ENCODE results near the gene NOTUM. TPM values are rescaled to one million over a fixed set of nuclear protein-coding genes. Genes with fewer than 3 reads are reported as not detected.

NOTUM gene
- total RNA-seq, 4 donors from 2014 or later: not detected

DNA sequence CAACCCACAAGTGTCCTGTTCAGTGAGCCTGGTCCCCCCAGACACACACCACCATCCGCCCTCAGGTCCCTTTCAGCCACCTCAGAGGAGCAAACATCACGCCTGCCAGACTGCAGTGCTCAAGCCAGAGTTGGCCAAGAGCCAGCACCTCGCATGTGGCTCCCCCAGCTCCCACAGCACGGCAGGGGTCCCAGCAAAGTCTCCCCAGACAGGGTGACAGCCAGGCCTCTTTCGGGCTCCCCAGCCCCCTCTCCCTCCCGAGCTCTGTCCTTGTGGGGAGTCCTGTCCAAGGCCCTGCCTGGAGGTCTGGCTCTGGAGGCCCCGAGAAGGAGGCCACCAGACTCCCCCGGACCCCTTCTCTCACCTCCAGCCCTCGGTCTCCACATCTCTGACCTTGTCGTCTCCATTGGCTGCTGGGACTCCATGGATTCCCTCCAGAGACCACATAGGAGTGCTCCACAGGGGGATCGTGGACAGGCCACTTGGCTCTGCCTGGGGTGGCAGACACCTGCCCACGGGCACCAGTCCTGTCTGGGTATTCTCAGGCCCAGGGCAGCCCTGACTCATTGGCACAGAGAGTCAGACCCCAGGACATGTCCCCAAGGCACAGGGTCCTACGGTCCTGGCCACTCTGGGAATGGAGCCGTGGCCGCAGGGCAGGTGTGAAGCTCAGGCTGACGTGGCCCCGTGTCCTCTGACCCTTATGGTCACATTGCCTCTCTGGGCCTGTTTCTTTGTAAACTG, 12.2 kb downstream of the NOTUM start:
- no peak for DNase-seq (ENCODE audit: low spot score)

DNA sequence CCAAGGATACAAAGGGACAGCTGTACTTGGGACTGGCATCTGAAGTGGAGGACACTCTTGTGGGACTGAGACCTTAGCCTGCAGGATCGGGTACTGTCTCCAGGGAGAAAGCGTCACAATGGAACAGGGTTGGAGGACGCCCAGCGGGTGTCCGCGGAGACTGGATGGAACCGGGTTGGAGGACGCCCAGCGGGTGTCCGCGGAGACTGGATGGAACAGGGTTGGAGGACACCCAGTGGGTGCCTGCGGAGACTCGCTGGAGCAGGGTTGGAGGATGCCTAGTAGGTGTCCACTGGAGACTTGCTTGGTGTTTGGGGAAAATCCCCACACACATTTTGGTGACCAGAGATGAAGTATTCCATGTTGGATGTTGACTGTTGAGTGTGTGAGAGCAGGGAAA, 13.8 kb downstream of the NOTUM start, which contains the start of gene MYADML2:
Gene MYADML2, minus strand, starts transcription at position 45 of the 400 bp plus-strand sequence. CDS start 5,492 bp downstream, outside the sequence.
- ATAC-seq (ENCODE audit: low FRiP score): no peak
- TF ChIP-seq, protein P1, sequence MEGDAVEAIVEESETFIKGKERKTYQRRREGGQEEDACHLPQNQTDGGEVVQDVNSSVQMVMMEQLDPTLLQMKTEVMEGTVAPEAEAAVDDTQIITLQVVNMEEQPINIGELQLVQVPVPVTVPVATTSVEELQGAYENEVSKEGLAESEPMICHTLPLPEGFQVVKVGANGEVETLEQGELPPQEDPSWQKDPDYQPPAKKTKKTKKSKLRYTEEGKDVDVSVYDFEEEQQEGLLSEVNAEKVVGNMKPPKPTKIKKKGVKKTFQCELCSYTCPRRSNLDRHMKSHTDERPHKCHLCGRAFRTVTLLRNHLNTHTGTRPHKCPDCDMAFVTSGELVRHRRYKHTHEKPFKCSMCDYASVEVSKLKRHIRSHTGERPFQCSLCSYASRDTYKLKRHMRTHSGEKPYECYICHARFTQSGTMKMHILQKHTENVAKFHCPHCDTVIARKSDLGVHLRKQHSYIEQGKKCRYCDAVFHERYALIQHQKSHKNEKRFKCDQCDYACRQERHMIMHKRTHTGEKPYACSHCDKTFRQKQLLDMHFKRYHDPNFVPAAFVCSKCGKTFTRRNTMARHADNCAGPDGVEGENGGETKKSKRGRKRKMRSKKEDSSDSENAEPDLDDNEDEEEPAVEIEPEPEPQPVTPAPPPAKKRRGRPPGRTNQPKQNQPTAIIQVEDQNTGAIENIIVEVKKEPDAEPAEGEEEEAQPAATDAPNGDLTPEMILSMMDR (IDR thresholded peaks at IDR 0.05): no peak
- no peak for DNase-seq (ENCODE audit: low spot score)

More for the DNA sequence above, 12.2 kb downstream of the NOTUM start:
- TF ChIP-seq, protein P1 (IDR thresholded peaks at IDR 0.05): no peak
- ATAC-seq (ENCODE audit: low FRiP score): peak; percentile 22

DNA sequence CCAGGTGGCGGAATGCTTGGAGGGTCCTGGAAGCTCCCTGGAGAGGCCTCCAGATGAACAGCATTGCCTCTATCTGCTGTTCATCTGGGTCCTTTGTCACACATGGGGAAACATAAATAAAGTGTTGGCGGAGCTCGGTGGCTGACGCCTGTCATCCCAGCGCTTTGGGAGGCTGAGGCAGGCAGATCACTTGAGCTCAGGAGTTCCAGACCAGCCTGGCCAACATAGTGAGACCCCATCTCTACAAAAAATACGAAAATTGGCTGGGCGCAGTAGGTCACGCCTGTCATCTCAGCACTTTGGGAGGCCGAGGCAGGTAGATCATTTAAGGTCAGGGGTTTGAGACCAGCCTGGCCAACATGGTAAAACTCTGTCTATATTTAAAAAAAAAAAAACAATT, 16.1 kb downstream of the NOTUM start:
- ATAC-seq (ENCODE audit: low FRiP score): no peak
- TF ChIP-seq, protein P1 (IDR thresholded peaks at IDR 0.05): no peak
- DNase-seq (ENCODE audit: low spot score): no peak

DNA sequence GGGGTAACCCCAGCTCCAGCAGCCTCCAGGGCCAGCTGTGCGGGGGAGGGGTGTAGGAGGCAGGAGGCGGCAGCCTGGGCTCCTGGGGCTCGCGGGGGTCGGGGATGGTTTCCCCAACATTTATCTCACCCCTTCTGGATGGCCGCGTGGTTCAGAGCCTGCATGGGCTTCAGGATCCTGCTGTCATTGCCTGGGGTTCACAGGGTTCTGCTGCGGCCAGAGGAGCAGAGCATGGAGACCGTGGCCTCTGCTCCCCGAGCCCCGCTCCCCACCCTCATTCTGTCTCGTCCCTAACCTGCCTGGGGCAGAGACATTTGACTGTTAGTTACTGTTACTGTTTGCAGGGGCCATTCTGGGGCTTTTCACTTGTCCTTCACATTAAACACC, 18.8 kb downstream of the NOTUM start:
- ATAC-seq (ENCODE audit: low FRiP score): no peak
- DNase-seq (ENCODE audit: low spot score): no peak
- TF ChIP-seq, protein P1 (IDR thresholded peaks at IDR 0.05): no peak

DNA sequence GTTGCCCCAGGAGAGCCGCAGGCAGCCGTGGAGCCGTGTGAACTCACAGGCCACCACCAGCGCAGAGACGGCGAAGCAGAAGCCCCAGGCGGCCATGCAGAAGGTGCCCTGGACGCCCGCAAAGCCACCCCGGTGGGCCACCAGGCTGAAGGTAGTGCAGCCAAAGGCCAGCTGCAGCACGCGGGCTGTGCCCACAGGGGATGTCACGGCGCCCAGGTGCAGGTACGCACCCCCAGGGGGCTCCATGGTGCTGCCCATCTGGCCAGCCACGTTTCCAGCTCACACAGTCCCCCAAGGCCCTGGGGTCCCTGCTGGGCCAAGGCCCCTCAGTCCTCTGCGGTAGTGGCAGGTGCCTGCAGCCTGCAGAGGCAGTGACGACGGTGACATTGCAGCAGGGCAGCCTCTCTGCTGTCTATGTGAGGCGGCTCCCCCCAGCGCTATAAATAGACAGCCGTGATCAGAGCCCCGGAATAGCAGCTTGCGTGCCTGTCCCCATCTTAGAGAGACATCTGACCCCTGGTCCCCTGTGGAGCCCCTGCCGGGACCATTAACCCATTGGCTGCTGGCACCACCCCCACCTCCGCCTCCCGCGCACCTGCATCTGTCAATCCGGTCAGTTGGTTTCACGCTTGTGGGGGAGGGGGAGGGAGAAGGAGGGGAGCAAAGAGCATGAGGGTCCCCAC, 19.4 kb downstream of the NOTUM start:
- TF ChIP-seq, protein P1 (IDR thresholded peaks at IDR 0.05): no peak
- DNase-seq (ENCODE audit: low spot score) (no peak), ATAC-seq (ENCODE audit: low FRiP score) (no peak)

DNA sequence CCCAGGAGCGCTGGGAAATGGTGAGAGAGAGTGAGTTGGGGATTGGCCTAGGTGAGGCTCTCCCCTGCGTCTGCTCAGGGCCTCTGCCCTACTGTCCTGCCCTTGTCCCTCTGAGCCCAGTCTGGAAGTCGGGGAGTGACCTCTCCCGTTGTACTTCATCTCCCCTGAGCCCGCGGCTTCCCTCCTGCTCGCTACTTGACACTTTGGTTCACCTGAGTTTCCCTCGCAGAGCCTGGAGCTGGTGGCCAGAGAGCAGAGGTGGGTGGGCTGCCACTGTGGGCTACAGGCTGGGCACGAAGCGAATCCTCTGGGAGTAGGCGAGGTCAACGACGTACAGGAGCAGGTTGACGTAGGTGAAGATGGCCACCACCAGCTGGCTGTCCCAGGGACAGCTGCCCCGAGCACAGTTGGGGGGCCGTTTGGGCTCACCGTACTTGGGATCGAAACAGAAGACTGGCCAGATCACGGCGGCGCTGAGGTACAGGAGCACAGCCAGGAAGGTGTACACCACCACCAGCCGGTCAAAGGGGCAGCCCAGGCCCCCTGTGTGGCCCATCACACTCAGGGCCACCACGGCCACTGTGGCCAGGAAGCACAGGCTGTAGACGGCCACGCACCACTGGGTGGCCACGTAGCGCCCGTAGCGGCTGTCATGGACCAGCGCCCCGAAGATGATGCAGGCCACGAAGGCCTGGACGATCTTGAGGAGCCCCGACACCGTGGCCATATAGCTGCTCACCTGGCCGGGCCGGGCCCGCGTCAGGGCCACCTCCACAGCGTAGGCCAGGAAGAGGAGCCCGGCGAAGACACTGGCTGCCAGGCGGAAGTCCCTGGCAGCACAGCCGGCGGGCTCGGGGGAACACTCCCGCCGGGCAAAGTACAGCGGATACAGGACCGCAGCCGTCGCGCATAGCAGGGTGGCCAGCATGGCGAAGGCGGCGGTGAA, 20.2 kb downstream of the NOTUM start:
- DNase-seq (ENCODE audit: low spot score) (no peak), ATAC-seq (ENCODE audit: low FRiP score) (no peak)
- TF ChIP-seq, protein P1 (IDR thresholded peaks at IDR 0.05): no peak
